Neuronal stem cell (in vitro differentiated cells): ENCODE measurements around the gene FGF22.
"Not testable (repeated sequence)": the region's sequence is repeated elsewhere in the genome, so short reads cannot be mapped to it uniquely, and the experiment has no call there.

ENCODE experiments used
- DNase-seq: peaks from one replicate; pipeline ENCODE4 v3.0.0-alpha.2; 2013; ENCODE audit warnings: low spot score
- H2AFZ ChIP-seq: one replicate; pipeline ENCODE4 v1.6.1; 2013; ENCODE audit warnings: mild to moderate bottlenecking, low read length, inconsistent platforms
- H2AK5ac ChIP-seq: 2 replicates; pipeline ENCODE4 v1.6.1; 2013; ENCODE audit warnings: low read depth, mild to moderate bottlenecking, inconsistent platforms, low read length, moderate library complexity, mixed read lengths
- H2BK120ac ChIP-seq: 2 replicates; pipeline ENCODE4 v1.6.1; 2013; ENCODE audit warnings: low read depth, mild to moderate bottlenecking, inconsistent platforms, low read length, moderate library complexity, mixed read lengths
- H2BK12ac ChIP-seq: one replicate; pipeline ENCODE4 v1.6.1; 2013; ENCODE audit warnings: low read length, inconsistent platforms
- H2BK15ac ChIP-seq: 2 replicates; pipeline ENCODE4 v1.6.1; 2013; ENCODE audit warnings: mild to moderate bottlenecking, low read length, inconsistent platforms, mixed read lengths
- H2BK5ac ChIP-seq: one replicate; pipeline ENCODE4 v1.6.1; 2013; ENCODE audit warnings: inconsistent platforms, mild to moderate bottlenecking, low read length, moderate library complexity
- H3K14ac ChIP-seq: one replicate; pipeline ENCODE4 v1.6.1; 2013; ENCODE audit warnings: low read length, inconsistent platforms
- H3K18ac ChIP-seq: 2 replicates; pipeline ENCODE4 v1.6.1; 2013; ENCODE audit warnings: low read length, inconsistent platforms
- H3K23ac ChIP-seq: 2 replicates; pipeline ENCODE4 v1.6.1; 2013; ENCODE audit warnings: low read depth, mild to moderate bottlenecking, mixed read lengths, low read length, inconsistent platforms; ENCODE audit not compliant: poor library complexity
- H3K27ac ChIP-seq: replicated peaks from 3 replicates; pipeline ENCODE4 v1.5.1; 2013; ENCODE audit warnings: low read length, inconsistent platforms
- H3K27me3 ChIP-seq, 3 experiments: 2 replicates each; pipeline ENCODE4 v1.6.1; 2013; ENCODE audit warnings: low read length in 3 of 3, mild to moderate bottlenecking in 2 of 3, inconsistent platforms in 1 of 3, low read depth in 1 of 3, mixed read lengths in 1 of 3, moderate library complexity in 1 of 3; ENCODE audit not compliant: control insufficient read depth in 3 of 3, insufficient read depth in 3 of 3
- H3K36me3 ChIP-seq, 2 donors: replicated peaks in 1 of 2; 2 replicates each; pipeline ENCODE4 v1.6.1; 2013; ENCODE audit warnings: low read length in 2 of 2; ENCODE audit not compliant: control insufficient read depth in 2 of 2, insufficient read depth in 2 of 2
- H3K4ac ChIP-seq: 2 replicates; pipeline ENCODE4 v1.6.1; 2013; ENCODE audit warnings: inconsistent platforms, mild to moderate bottlenecking, low read length, moderate library complexity
- H3K4me1 ChIP-seq, 2 donors: 1 replicate in 1 of 2; 2 replicates in 1 of 2; pipeline ENCODE4 v1.6.1; 2013; ENCODE audit warnings: low read length in 2 of 2, low read depth in 1 of 2; ENCODE audit not compliant: control insufficient read depth in 2 of 2, insufficient read depth in 1 of 2
- H3K4me2 ChIP-seq: one replicate; pipeline ENCODE4 v1.6.1; 2013; ENCODE audit warnings: mild to moderate bottlenecking, low read length, inconsistent platforms; ENCODE audit not compliant: insufficient read depth, poor library complexity, severe bottlenecking
- H3K4me3 ChIP-seq, 2 donors: 2 replicates each; pipeline ENCODE4 v1.5.1; 2013; ENCODE audit warnings: low read length in 2 of 2, mild to moderate bottlenecking in 2 of 2, inconsistent platforms in 1 of 2, moderate library complexity in 1 of 2
- H3K79me1 ChIP-seq: one replicate; pipeline ENCODE4 v1.6.1; 2013; ENCODE audit warnings: low read depth, mild to moderate bottlenecking, inconsistent platforms, low read length, moderate library complexity
- H3K9ac ChIP-seq: one replicate; pipeline ENCODE4 v1.6.1; 2013; ENCODE audit warnings: mild to moderate bottlenecking, low read depth, low read length, inconsistent platforms; ENCODE audit not compliant: poor library complexity
- H3K9me3 ChIP-seq, 2 donors: replicated peaks in 1 of 2; 2 replicates each; pipeline versions ENCODE3 to v1.6.1; 2013; ENCODE audit warnings: low read length in 2 of 2, mild to moderate bottlenecking in 2 of 2, inconsistent platforms in 1 of 2, low read depth in 1 of 2, mixed read lengths in 1 of 2, moderate library complexity in 1 of 2; ENCODE audit not compliant: control insufficient read depth in 2 of 2, insufficient read depth in 1 of 2
- H4K8ac ChIP-seq: one replicate; pipeline ENCODE4 v1.6.1; 2013; ENCODE audit warnings: low read depth, mild to moderate bottlenecking, inconsistent platforms, low read length, moderate library complexity
- H4K91ac ChIP-seq: one replicate; pipeline ENCODE4 v1.6.1; 2013; ENCODE audit warnings: low read length, low read depth, mild to moderate bottlenecking, inconsistent platforms; ENCODE audit not compliant: poor library complexity
- WGBS, 2 donors: extraction: QIAGEN DNeasy Blood & Tissue Kit; methylation state at CpG; one replicate each; pipeline ENCODE4 v1.1.7; 2013; ENCODE audit warnings: missing lambda C conversion rate in 2 of 2, mixed read lengths in 1 of 2; ENCODE audit not compliant: insufficient read length in 2 of 2, insufficient replicate concordance in 1 of 2; ENCODE audit errors: extremely low coverage in 2 of 2; 5-methylcytosine and 5-hydroxymethylcytosine counted together

The FGF22 gene

DNA sequence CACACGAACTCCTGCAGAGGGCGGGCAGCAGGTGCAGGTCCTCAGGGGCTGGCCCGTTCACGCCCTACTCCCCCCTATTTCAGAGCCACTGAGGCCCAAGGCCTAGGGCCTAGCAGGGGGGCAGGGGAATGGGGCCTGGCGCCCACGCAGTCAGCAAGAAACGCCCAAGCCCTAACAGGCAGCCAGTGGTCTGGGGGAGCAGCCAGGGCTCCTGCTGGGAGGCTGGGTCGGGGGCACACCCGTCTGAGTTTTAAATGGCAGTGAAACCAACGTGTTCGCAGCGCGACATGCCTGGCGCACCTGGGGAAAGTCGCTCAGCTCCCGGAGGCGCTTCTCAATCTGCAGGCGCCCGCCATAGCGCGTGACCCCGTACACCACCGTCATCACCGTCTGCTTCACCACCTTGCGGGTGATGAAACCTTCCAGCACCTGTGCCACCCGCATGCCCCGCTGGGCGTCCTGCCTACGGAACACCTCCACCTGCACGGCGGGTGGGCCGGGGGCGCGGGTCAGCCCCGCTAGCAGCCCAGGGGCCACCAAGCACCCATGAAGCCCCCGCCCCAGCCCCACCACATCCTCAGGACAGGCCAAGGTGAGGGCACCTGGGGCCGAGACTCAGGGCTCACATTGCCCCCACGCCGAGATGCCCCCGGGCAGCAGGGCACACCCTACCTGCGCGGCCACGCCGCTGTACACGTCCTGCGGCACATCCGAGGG, 20.2 kb upstream of the FGF22 start:
- Histone ChIP-seq H3K9ac (no peak overlapping the region), H3K36me3 (peaks cover 40 to 61% of the 10 kb centered on the region in 2 donors), H3K4me3 (no peak overlapping the region), H2BK15ac (no peak overlapping the region), H3K27ac (no peak overlapping the region), H3K79me1 (no peaks in the 10 kb centered on the region), H3K23ac (no peak overlapping the region), H3K4ac (no peak overlapping the region), H3K4me2 (no peak overlapping the region), H2AK5ac (no peak overlapping the region), H3K18ac (no peak overlapping the region), H3K9me3 (peaks cover 0 to 2% of the 10 kb centered on the region in 2 donors), H2BK5ac (no peak overlapping the region), H4K8ac (no peak overlapping the region), H2BK120ac (no peak overlapping the region), H4K91ac (no peak overlapping the region), H2AFZ (no peak overlapping the region), H3K27me3 (no peaks in the 10 kb centered on the region), H2BK12ac (no peak overlapping the region), H3K14ac (no peak overlapping the region), H3K4me1 (peaks cover 0 to 10% of the 10 kb centered on the region in 2 donors)
- no peak for DNase-seq
- WGBS, 2 donors: no CpG with 5 or more reads among the region's 47 CpGs

DNA sequence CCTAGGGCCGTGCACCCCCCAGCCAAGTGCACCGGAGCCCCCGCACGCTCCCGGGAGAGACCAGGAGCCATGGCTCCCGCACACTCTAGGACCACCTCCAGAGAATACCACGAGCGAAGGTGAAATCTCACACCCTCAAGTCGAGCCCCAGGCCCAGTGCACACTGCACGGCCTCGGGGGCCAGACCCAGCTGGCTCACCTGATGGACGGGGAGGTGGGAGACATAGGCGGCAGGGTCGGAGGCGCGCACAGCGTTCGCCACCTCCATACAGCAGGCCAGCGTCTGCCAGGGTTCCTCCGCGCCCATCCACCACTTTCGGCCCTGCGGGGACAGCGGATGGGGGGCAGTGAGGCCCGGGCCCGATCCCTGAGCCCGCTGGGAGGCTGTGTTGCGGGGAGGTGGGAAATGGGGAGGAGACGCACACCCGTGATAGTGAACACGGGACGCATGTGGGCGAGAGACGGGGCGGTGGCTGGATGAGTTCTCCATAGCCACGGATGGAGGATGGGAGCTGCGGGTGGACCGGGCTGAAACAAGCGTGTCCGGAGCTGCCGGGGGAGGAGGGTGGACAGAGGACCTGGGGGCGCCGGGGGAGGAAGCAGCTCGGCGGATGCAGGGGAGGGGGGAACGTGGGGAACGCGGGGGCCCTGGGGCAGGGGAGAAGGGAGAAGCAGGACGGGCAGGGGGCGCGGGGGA, 19.4 kb upstream of the FGF22 start:
- Histone ChIP-seq H3K14ac (peak overlapping the region; percentile 38), H3K9me3 (peaks cover 0 to 2% of the 10 kb centered on the region in 2 donors), H2BK120ac (no peak overlapping the region), H4K8ac (no peak overlapping the region), H3K4me2 (no peak overlapping the region), H3K18ac (no peak overlapping the region), H2BK12ac (no peak overlapping the region), H2AFZ (no peak overlapping the region), H3K36me3 (peaks cover 37 to 63% of the 10 kb centered on the region in 2 donors), H3K4me1 (peaks cover 0 to 12% of the 10 kb centered on the region in 2 donors), H2BK15ac (no peak overlapping the region), H2AK5ac (no peak overlapping the region), H3K27me3 (no peaks in the 10 kb centered on the region), H3K9ac (no peak overlapping the region), H4K91ac (no peak overlapping the region), H3K79me1 (peaks cover 2% of the 10 kb centered on the region), H2BK5ac (no peak overlapping the region), H3K27ac (no peak overlapping the region), H3K4ac (no peak overlapping the region), H3K23ac (no peak overlapping the region), H3K4me3 (peak overlapping the region in 1 of 2 donors; percentile 29)
- no peak for DNase-seq
- no CpG with 5 or more reads among the region's 51 CpGs for WGBS, 2 donors

DNA sequence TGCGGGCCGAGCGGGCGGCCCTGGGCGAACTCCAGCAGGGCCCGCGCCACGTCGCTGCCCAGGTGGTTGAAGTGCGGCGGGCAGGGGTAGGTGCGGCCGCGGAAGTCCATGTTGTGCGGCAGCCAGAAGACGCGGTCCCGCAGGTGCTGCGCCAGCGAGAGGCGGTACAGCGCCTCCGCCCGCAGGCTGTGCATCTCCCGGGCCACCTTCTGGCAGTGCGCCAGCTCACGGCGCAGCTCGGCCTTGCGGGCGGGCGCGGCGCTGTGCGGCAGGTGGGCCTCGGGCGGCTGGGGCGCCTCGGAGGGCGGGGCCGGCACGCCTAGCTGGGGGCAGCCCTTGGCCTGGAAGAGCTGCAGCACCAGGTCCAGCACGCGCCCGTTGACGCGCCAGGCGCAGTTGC, 18.5 kb upstream of the FGF22 start:
- H3K4me2 ChIP-seq, H2AK5ac ChIP-seq, H3K27me3 ChIP-seq, H2BK5ac ChIP-seq, H2BK15ac ChIP-seq, H3K14ac ChIP-seq, H3K23ac ChIP-seq, DNase-seq, H3K9ac ChIP-seq, H3K4ac ChIP-seq, H2BK120ac ChIP-seq, H3K79me1 ChIP-seq, H3K27ac ChIP-seq, H3K4me3 ChIP-seq, H2BK12ac ChIP-seq, H4K8ac ChIP-seq, H3K18ac ChIP-seq, H2AFZ ChIP-seq, H4K91ac ChIP-seq, H3K9me3 ChIP-seq: not testable (repeated sequence)
- no CpG with 5 or more reads among the region's 48 CpGs for WGBS, 2 donors
- Histone ChIP-seq H3K4me1 (peaks cover 0 to 12% of the 10 kb centered on the region in 2 donors), H3K36me3 (peaks cover 34 to 65% of the 10 kb centered on the region in 2 donors)

DNA sequence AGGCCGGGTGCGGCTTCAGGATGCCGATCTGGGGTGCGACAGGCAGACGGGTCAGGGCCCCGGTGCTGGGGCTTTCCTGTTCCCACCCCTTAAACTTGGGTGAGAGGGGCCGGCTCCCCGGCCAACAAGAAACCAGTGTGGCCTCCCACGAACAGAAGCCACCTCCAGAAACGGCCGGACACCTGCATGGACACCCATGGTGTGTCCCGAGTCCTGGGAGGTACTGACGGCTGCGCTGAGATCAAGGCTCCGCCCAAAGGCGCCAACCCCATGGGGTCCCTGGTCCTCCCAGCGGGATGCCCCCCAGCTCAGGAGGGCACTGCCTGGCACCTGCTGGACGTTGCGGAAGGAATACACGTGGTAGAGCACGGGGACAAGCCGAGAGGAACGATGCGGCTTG, 17.9 kb upstream of the FGF22 start:
- Histone ChIP-seq H3K27ac (no peak overlapping the region), H3K27me3 (no peaks in the 10 kb centered on the region), H2AFZ (no peak overlapping the region), H3K4me1 (peaks cover 0 to 12% of the 10 kb centered on the region in 2 donors), H3K4me3 (no peak overlapping the region), H4K91ac (no peak overlapping the region), H2AK5ac (no peak overlapping the region), H3K4me2 (no peak overlapping the region), H3K4ac (no peak overlapping the region), H3K14ac (no peak overlapping the region), H3K18ac (no peak overlapping the region), H2BK5ac (no peak overlapping the region), H2BK120ac (no peak overlapping the region), H3K9ac (no peak overlapping the region), H3K36me3 (peaks cover 34 to 65% of the 10 kb centered on the region in 2 donors), H2BK15ac (no peak overlapping the region), H2BK12ac (no peak overlapping the region), H3K23ac (no peak overlapping the region), H3K9me3 (no peaks in the 10 kb centered on the region), H3K79me1 (peaks cover 5% of the 10 kb centered on the region), H4K8ac (no peak overlapping the region)
- no peak for DNase-seq
- WGBS, 2 donors: no CpG with 5 or more reads among the region's 24 CpGs
